NCI-H526 treated with DMSO at 0.1 percent for 48 hours (cell line): ENCODE data around the gene RHBDF2.
"Not testable (repeated sequence)": the region's sequence is repeated elsewhere in the genome, so short reads cannot be mapped to it uniquely, and the experiment has no call there.

Source experiments
- DNase-seq: peaks from one replicate; lab custom pipeline; 2025; lab: John Stamatoyannopoulos, UW

The RHBDF2 gene

GRCh38 chr17:76538281-76538931 lies 37.2 kb upstream of the RHBDF2 start:
- DNase-seq: no peak

- no peak for DNase-seq
Measured at GRCh38 chr17:76537578-76538280, 36.5 kb upstream of the RHBDF2 start, which contains the start of gene CYGB. Gene CYGB, minus strand, starts transcription at chr17:76537709. Its CDS starts 167 bp downstream, at chr17:76537542.

GRCh38 chr17:76537288-76537577 lies 36.0 kb upstream of the RHBDF2 start:
- no peak for DNase-seq

- DNase-seq: no peak
Measured at GRCh38 chr17:76536511-76537287, 35.5 kb upstream of the RHBDF2 start.

- no peak for DNase-seq
Measured at GRCh38 chr17:76535788-76536510, 34.7 kb upstream of the RHBDF2 start.

- no peak for DNase-seq
Measured at GRCh38 chr17:76534831-76535732, 33.9 kb upstream of the RHBDF2 start.

- not testable (repeated sequence) for DNase-seq
Measured at GRCh38 chr17:76533640-76534359, 32.6 kb upstream of the RHBDF2 start.

GRCh38 chr17:76532072-76532651 lies 30.9 kb upstream of the RHBDF2 start:
- no peak for DNase-seq

GRCh38 chr17:76531486-76532038 lies 30.3 kb upstream of the RHBDF2 start:
- DNase-seq: no peak

- no peak for DNase-seq
Measured at GRCh38 chr17:76530811-76531485, 29.7 kb upstream of the RHBDF2 start.

- no peak for DNase-seq
Measured at GRCh38 chr17:76530095-76530723, 29.0 kb upstream of the RHBDF2 start.

- DNase-seq: no peak
Measured at GRCh38 chr17:76529224-76530094, 28.2 kb upstream of the RHBDF2 start.

GRCh38 chr17:76528528-76529223 lies 27.5 kb upstream of the RHBDF2 start:
- DNase-seq: no peak

- DNase-seq: no peak
Measured at GRCh38 chr17:76528156-76528527, 26.9 kb upstream of the RHBDF2 start.

GRCh38 chr17:76527430-76528111 lies 26.3 kb upstream of the RHBDF2 start:
- DNase-seq: no peak

GRCh38 chr17:76527016-76527415 lies 25.8 kb upstream of the RHBDF2 start:
- not testable (repeated sequence) for DNase-seq

- not testable (repeated sequence) for DNase-seq
Measured at GRCh38 chr17:76525513-76525833, 24.2 kb upstream of the RHBDF2 start.
